Spinal cord (tissue), 10 donors: ENCODE results near the gene KRTAP9-2. TPM values are rescaled to one million over a fixed set of nuclear protein-coding genes. Genes with fewer than 3 reads are reported as not detected.
"Not testable (repeated sequence)": the region's sequence is repeated elsewhere in the genome, so short reads cannot be mapped to it uniquely, and the experiment has no call there.

Experiments used
- DNase-seq, 6 donors: peaks; one replicate each; pipeline versions ENCODE4 v3.0.0 to v3.0.0-alpha.2; 2013 to 2015; ENCODE audit warnings: low spot score in 6 of 6, low read depth in 4 of 6
- H3K27ac ChIP-seq: one replicate; pipeline ENCODE4 v1.5.1; 2013; ENCODE audit warnings: low read depth, low read length, control low read depth
- H3K27me3 ChIP-seq: one replicate; pipeline ENCODE4 v1.6.1; 2013; ENCODE audit warnings: low read length; ENCODE audit not compliant: control insufficient read depth, insufficient read depth
- H3K36me3 ChIP-seq: one replicate; pipeline ENCODE4 v1.6.1; 2013; ENCODE audit warnings: low read length; ENCODE audit not compliant: control insufficient read depth, insufficient read depth
- H3K4me1 ChIP-seq: one replicate; pipeline ENCODE4 v1.6.1; 2013; ENCODE audit warnings: low read length; ENCODE audit not compliant: control insufficient read depth, insufficient read depth
- H3K4me3 ChIP-seq: one replicate; pipeline ENCODE4 v1.5.1; 2013; ENCODE audit warnings: low read depth, low read length, control low read depth
- H3K9me3 ChIP-seq: one replicate; pipeline ENCODE4 v1.6.1; 2013; ENCODE audit warnings: low read length; ENCODE audit not compliant: control insufficient read depth, insufficient read depth
- WGBS: methylation state at CpG from one replicate; pipeline ENCODE4 v1.1.5; 2013; ENCODE audit warnings: missing lambda C conversion rate; ENCODE audit not compliant: insufficient coverage; 5-methylcytosine and 5-hydroxymethylcytosine counted together
- long read RNA-seq, 4 donors: transcript quantifications; one replicate each; lab custom pipeline, GENCODE V29; 2026
- polyA plus RNA-seq, 2 donors: library from polyadenylated mRNA; unstranded; fragments of 120-200 nt; gene quantifications; one replicate each; pipeline ENCODE4 v1.2.1, GENCODE V29; 2013; ENCODE audit not compliant: insufficient read length in 2 of 2
- total RNA-seq, 2 donors: library from RNA; depleted of rRNA in 1 of 2; stranded (reverse); fragments of 120-200 nt in 1 of 2; fragments of >200 nt in 1 of 2; gene quantifications; one replicate each; pipeline versions ENCODE4 v1.2.3 to v1.2.4, GENCODE V29; 2013 to 2014
- donor health status: healthy.

The KRTAP9-2 gene
- total RNA-seq (not detected), polyA plus RNA-seq (not detected)
- long read RNA-seq, donor 1 = 0 reads
- long read RNA-seq, donor 2 = 0 reads
- long read RNA-seq, donor 3 = 0 reads
- long read RNA-seq, donor 4 = 0 reads

- H3K4me1 ChIP-seq, H3K4me3 ChIP-seq, H3K27me3 ChIP-seq, DNase-seq, H3K36me3 ChIP-seq, H3K9me3 ChIP-seq, H3K27ac ChIP-seq: not testable (repeated sequence)
- 68% methylated on average over 2 of the region's 4 CpGs for WGBS
These were observed at the start of gene KRTAP9-2 for GRCh38 chr17:41226598-41227095. Gene KRTAP9-2, plus strand, starts transcription at chr17:41226648. Its CDS starts 7 bp downstream, at chr17:41226655.

GRCh38 chr17:41176744-41177387, 49.6 kb upstream of the KRTAP9-2 start:
- H3K4me1 ChIP-seq = no peaks in the 10 kb centered on the region
- H3K27ac ChIP-seq = no peak overlapping the region

GRCh38 chr17:41177727-41178271, 48.6 kb upstream of the KRTAP9-2 start, which contains the start of gene KRTAP4-2:
Gene KRTAP4-2, minus strand, starts transcription at chr17:41178221. Its CDS starts 57 bp downstream, at chr17:41178164.
- H3K4me3 ChIP-seq = no peak within 1 kb of the TSS
- H3K4me1 ChIP-seq = no peaks in the 10 kb centered on the region
- 90% methylated on average over 6 of the region's 7 CpGs for WGBS

More at GRCh38 chr17:41176744-41177387, 49.6 kb upstream of the KRTAP9-2 start:
- Histone ChIP-seq H3K27me3 (no peaks in the 10 kb centered on the region), H3K9me3 (no peaks in the 10 kb centered on the region), H3K4me3 (no peak overlapping the region), H3K36me3 (no peaks in the 10 kb centered on the region)
- DNase-seq = no peak
- WGBS = 73% methylated on average over 2 of the region's 3 CpGs

GRCh38 chr17:41178341-41178740, 48.1 kb upstream of the KRTAP9-2 start:
- WGBS = no CpG with 5 or more reads among the region's 3 CpGs
- Histone ChIP-seq H3K9me3 (no peaks in the 10 kb centered on the region), H3K27ac (no peak overlapping the region), H3K4me1 (no peaks in the 10 kb centered on the region), H3K4me3 (no peak overlapping the region), H3K36me3 (no peaks in the 10 kb centered on the region), H3K27me3 (no peaks in the 10 kb centered on the region)
- no peak for DNase-seq

More at GRCh38 chr17:41177727-41178271, 48.6 kb upstream of the KRTAP9-2 start, which contains the start of gene KRTAP4-2:
- Histone ChIP-seq H3K27me3 (no peaks in the 10 kb centered on the region), H3K9me3 (no peaks in the 10 kb centered on the region), H3K27ac (no peak within 1 kb of the TSS), H3K36me3 (no peaks in the 10 kb centered on the region)
- no peak for DNase-seq

- Histone ChIP-seq H3K4me3 (no peak overlapping the region), H3K4me1 (no peaks in the 10 kb centered on the region), H3K27me3 (no peaks in the 10 kb centered on the region), H3K27ac (no peak overlapping the region), H3K36me3 (no peaks in the 10 kb centered on the region), H3K9me3 (no peaks in the 10 kb centered on the region)
- DNase-seq = no peak
- 80% methylated on average over 1 of the region's 1 CpG for WGBS
These were observed 47.4 kb upstream of the KRTAP9-2 start for GRCh38 chr17:41178843-41179616.

- Histone ChIP-seq H3K4me3 (no peak within 1 kb of the TSS), H3K4me1 (no peaks in the 10 kb centered on the region), H3K36me3 (no peaks in the 10 kb centered on the region), H3K27me3 (no peaks in the 10 kb centered on the region), H3K9me3 (no peaks in the 10 kb centered on the region), H3K27ac (no peak within 1 kb of the TSS)
- WGBS = 74% methylated on average over 7 of the region's 9 CpGs
- no peak for DNase-seq
These were observed 41.9 kb upstream of the KRTAP9-2 start, which contains the start of gene KRTAP4-1 for GRCh38 chr17:41184480-41184961. Gene KRTAP4-1, minus strand, starts transcription at chr17:41184911. Its CDS starts 57 bp downstream, at chr17:41184854.

- WGBS = 100% methylated on average over 1 of the region's 1 CpG
- no peaks in the 10 kb centered on the region for H3K9me3 ChIP-seq
These were observed 41.4 kb upstream of the KRTAP9-2 start for GRCh38 chr17:41185001-41185400.

GRCh38 chr17:41186872-41187271, 39.6 kb upstream of the KRTAP9-2 start:
- WGBS = 68% methylated on average over 2 of the region's 2 CpGs
- H3K9me3 ChIP-seq = no peaks in the 10 kb centered on the region

More at GRCh38 chr17:41185001-41185400, 41.4 kb upstream of the KRTAP9-2 start:
- Histone ChIP-seq H3K27me3 (no peaks in the 10 kb centered on the region), H3K36me3 (no peaks in the 10 kb centered on the region), H3K4me1 (no peaks in the 10 kb centered on the region), H3K27ac (no peak overlapping the region), H3K4me3 (no peak overlapping the region)
- no peak for DNase-seq

GRCh38 chr17:41189837-41190318, 36.6 kb upstream of the KRTAP9-2 start, which contains the start of gene KRTAP9-1:
Gene KRTAP9-1, plus strand, starts transcription at chr17:41189887. Its CDS starts 0 bp downstream, at chr17:41189887.
- not testable (repeated sequence) for H3K36me3 ChIP-seq, H3K4me1 ChIP-seq, H3K27ac ChIP-seq, DNase-seq, H3K9me3 ChIP-seq, H3K4me3 ChIP-seq, H3K27me3 ChIP-seq
- 71% methylated on average over 1 of the region's 1 CpG for WGBS

More at GRCh38 chr17:41186872-41187271, 39.6 kb upstream of the KRTAP9-2 start:
- no peak for DNase-seq
- H3K4me3 ChIP-seq = no peak overlapping the region
- H3K27me3 ChIP-seq = no peaks in the 10 kb centered on the region
- H3K36me3 ChIP-seq = no peaks in the 10 kb centered on the region
- H3K4me1 ChIP-seq = no peaks in the 10 kb centered on the region
- H3K27ac ChIP-seq = no peak overlapping the region
